Activated CD4-positive, alpha-beta T cell treated with anti-CD3 and anti-CD28 coated beads, Interleukin-2, amount 50 U/mL, for 4 hours (primary cell): ENCODE results near the gene RBBP6.
A peak's percentile ranks its signal among the peaks of the same experiment; 100 is the strongest.

Source experiments
- DNase-seq, 2 experiments: peaks; one replicate each; pipeline ENCODE4 v3.0.0-alpha.2; 2020

RBBP6 gene

GRCh38 chr16:24525970-24526559 lies 13.3 kb upstream of the RBBP6 start:
- no peak for DNase-seq

DNA sequence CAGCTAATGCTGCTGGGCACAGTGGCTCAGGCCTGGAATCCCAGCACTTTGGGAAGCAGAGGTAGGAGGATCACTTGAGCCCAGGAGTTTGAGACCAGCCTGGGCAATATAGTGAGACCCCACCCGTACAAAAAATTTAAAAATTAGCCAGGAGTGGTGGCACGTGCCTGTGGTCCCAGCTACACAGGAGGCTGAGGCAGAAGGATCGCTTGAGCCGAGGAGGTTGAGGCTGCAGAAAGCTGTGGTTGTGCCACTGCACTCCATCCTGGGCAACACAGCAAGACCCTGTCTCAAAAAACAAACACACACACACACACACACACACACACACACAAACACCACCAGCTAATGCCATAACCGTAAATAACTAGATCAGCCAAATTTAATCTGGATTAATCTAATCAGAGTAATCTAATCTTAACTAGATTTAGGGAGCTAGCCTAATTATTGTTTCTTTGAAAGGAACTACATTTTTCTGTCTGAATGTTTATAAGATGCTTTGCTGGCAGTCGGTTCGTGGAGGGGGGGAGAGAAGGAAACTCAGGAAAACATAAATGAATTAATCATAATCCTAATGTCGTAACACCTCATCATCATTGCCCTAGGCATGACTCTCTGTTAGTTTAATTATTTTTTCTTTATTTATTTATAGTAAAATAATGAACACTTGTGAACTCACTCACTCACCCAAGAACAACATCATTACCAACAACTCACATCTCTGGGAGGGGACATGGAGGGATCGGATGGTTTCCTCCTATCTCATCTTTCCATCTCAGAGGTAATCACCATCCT lies 12.5 kb upstream of the RBBP6 start:
- DNase-seq, result no peak

DNA sequence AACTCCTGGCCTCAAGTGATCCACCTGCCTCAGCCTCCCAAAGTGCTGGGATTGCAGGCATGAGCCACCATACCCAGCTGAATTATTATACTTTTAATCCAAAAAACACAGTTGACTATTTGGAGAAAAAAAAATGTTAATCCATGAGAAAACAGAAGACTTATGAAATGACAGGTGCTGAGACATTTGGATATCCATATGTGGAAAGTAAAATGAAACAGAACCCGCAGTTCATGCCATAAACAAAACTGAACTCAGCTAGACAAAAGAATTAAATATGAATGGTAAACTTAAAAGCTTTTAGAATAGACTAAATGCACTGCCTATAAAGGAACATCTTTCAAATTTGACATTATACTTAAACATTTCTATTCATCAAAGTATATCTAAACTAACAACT lies 8.2 kb upstream of the RBBP6 start:
- DNase-seq, result no peak

GRCh38 chr16:24534620-24535019 lies 4.7 kb upstream of the RBBP6 start:
- DNase-seq, result no peak

DNA sequence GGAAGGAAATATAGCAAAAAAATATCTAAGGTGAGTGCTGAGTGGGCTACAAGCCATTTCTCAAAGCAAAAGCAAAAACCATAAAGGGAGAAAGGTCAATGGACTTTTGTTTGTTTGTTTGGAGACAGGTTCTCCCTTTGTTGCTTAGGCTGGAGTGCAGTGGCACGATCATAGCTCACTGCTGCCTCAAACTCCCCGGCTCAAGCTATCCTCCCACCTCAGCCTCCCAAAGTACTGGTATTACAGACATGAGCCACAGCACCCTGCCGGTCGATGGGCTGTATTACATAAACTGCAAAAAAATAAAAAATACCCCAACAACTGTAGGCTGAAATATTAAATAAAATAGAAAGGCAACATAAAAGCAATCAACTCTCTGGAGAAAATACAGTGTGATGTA lies 3.5 kb upstream of the RBBP6 start:
- DNase-seq, result no peak

- no peak for DNase-seq
Measured at GRCh38 chr16:24536671-24537070, 2.7 kb upstream of the RBBP6 start.

GRCh38 chr16:24537474-24538337 lies 1.7 kb upstream of the RBBP6 start:
- no peak for DNase-seq

DNA sequence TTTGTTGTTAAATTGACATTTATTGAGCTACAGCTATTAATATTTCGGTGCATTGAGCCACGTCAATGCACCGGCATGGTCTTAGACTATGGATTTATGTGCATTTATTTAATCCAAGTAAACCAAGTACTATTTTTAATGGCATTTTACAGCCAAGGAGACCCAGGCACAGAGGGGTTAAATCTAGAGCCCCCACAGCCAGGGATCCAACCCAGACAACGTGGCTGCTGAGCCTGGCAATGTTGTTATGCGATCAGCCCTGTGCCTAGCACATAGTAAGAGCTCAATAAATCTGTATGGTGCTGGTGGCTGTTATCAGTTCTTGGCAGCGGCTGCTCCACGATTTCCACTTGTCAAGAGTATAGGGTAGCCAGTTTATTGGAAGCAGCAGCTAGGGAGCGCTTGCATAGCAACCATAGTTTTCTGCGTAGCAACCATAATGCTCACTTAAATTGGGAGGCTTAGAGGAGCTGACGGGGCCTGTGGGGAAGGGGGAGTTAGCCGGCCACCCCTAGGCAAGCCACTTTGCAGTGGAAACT lies 541 bp upstream of the RBBP6 start:
- DNase-seq, result no peak

GRCh38 chr16:24539850-24540601 lies 660 bp downstream of the RBBP6 start:
- DNase-seq, result peak; percentile 30 to 34

DNA sequence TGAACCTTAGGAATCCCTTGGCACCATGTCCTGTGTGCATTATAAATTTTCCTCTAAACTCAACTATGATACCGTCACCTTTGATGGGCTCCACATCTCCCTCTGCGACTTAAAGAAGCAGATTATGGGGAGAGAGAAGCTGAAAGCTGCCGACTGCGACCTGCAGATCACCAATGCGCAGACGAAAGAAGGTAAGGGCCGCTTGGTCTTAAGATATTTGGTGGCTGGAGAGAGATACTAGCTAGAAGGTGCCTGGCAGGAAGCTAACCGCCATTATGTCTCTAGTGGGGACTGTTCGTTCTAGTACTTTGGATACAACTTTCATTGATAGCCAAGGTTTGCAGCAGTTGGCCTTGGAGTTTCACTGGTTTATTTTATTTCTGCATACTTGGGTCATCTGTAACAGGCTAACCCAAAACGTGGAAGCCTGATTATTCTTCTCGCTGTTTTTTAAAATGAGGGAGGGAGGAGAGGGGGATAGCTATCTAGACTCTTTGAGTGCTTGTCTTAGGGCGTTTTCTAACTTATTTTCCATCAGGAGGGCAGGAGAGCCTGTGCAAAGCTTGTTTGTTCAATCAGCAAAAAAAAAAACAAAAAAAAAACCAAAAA lies 1.3 kb downstream of the RBBP6 start:
- no peak for DNase-seq

GRCh38 chr16:24541233-24541933 lies 2.0 kb downstream of the RBBP6 start:
- DNase-seq, result no peak

- no peak for DNase-seq
Measured at GRCh38 chr16:24543949-24544348, 4.6 kb downstream of the RBBP6 start.

- DNase-seq, result no peak
Measured at GRCh38 chr16:24544640-24545039, 5.3 kb downstream of the RBBP6 start.

DNA sequence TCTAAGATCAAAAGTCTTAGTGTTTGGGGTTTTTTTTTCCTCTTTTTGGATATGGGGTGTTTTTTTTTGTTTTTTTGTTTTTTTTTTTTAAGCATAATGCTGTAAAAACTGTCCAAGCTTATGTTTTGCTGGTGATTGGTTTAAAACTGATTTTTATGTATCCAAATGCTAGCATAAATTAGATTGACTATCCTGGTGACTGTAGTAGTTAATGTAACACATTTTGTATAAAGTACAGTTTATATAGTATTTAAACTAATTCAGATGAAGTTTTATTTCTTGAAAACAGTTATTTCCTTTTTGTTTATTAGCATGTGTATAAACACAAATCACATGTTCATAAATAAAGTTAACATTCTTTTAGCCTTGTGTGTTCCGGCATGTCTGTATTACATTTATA lies 10.9 kb downstream of the RBBP6 start:
- no peak for DNase-seq

GRCh38 chr16:24552705-24553246 lies 13.4 kb downstream of the RBBP6 start:
- DNase-seq, result no peak

DNA sequence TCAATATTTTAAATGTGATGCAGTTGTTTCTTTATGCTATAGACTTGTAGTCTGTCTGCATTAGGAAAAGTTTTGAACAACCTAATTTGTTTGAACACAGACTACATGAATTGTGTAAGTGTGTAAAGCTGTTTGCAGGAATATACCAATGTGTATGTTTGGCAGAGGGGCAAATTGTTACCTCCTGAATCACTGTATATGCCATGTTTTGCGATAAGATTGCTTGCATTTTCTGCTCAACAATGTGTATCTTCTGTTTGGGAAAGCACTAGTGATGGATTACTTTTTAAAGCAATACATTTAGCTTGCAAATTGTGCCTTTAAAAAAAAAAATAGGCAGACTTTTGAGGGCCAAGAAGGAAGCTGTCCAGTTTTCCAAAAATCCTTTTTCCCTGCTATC lies 14.6 kb downstream of the RBBP6 start:
- no peak for DNase-seq

DNA sequence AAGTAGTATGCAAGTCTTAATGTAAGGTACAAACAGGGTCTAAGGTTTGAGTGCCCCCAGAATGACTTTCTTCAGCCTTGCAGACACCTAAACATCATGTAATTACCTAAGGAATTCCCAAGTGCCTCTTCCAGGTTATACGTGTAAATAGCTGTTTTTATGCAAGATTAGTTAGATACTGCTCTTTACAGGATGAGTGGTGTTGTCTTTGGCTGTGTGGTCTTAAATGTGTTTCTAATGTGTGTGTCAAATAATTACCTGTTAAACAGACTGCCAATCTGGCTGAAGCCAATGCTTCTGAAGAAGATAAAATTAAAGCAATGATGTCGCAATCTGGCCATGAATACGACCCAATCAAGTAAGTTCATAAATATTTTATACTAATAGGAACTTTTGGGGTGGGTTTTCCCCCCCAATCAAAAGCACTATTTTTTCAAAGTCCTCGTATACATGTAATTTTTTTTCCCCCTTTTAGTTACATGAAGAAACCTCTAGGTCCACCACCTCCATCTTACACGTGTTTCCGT lies 16.0 kb downstream of the RBBP6 start:
- no peak for DNase-seq

- DNase-seq, result no peak
Measured at GRCh38 chr16:24562811-24563210, 23.4 kb downstream of the RBBP6 start.

DNA sequence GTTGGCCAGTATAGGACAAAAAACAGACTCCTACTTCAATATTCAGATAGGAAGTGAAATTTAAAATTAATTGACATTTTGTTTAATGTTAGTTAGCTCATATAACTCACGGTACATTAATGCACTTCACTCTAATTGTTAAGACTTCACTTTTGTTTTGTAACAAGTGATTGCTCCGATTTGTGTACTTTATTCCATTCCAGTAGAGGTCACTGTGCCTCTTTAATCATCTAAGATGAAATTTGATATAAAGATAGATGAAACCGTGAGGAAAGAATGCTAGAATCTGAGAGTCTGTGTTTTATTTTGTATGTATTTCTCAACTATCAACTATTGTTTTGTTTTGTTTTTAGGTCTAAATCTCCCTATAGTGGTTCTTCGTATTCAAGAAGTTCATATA lies 29.0 kb downstream of the RBBP6 start:
- DNase-seq, result no peak

- DNase-seq, result no peak
Measured at GRCh38 chr16:24571096-24571495, 31.7 kb downstream of the RBBP6 start.

DNA sequence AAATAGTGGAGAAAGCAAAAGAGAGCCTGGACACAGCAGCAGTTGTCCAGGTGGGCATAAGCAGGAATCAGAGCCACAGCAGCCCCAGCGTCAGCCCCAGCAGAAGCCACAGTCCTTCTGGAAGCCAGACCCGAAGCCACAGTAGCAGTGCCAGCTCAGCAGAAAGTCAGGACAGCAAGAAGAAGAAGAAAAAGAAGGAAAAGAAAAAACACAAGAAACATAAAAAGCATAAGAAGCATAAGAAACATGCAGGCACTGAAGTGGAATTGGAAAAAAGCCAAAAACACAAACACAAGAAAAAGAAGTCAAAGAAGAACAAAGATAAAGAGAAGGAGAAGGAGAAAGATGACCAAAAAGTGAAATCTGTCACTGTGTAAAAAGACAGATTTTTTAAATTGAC lies 32.7 kb downstream of the RBBP6 start:
- no peak for DNase-seq
